GM19238 (cell line): ENCODE data around the gene DNAJC4.
A peak's percentile ranks its signal among the peaks of the same experiment; 100 is the strongest.

Experiments
- DNase-seq: peaks from one replicate; pipeline ENCODE4 v3.0.0; 2011; ENCODE audit warnings: low spot score; ENCODE audit not compliant: insufficient read length

The DNAJC4 gene

GRCh38 chr11:64258356-64258755, 28.0 kb downstream of the DNAJC4 start:
- no peak for DNase-seq

GRCh38 chr11:64258946-64259532, 28.7 kb downstream of the DNAJC4 start:
- no peak for DNase-seq

- DNase-seq, result no peak
These were observed 29.3 kb downstream of the DNAJC4 start for GRCh38 chr11:64259533-64260067.

- DNase-seq, result no peak
These were observed 29.9 kb downstream of the DNAJC4 start for GRCh38 chr11:64260147-64260708.

- no peak for DNase-seq
These were observed 31.3 kb downstream of the DNAJC4 start for GRCh38 chr11:64261556-64262080.

GRCh38 chr11:64262271-64263002, 32.1 kb downstream of the DNAJC4 start:
- DNase-seq, result no peak

GRCh38 chr11:64263021-64263946, 32.9 kb downstream of the DNAJC4 start:
- no peak for DNase-seq

GRCh38 chr11:64263947-64264317, 33.6 kb downstream of the DNAJC4 start:
- DNase-seq, result no peak

- no peak for DNase-seq
These were observed 34.1 kb downstream of the DNAJC4 start for GRCh38 chr11:64264371-64264852.

- DNase-seq, result no peak
These were observed 35.1 kb downstream of the DNAJC4 start for GRCh38 chr11:64265176-64266160.

GRCh38 chr11:64266339-64266738, 36.0 kb downstream of the DNAJC4 start:
- DNase-seq, result no peak

- no peak for DNase-seq
These were observed 37.0 kb downstream of the DNAJC4 start for GRCh38 chr11:64267207-64267945.

GRCh38 chr11:64268025-64268892, 37.9 kb downstream of the DNAJC4 start:
- DNase-seq, result no peak

GRCh38 chr11:64268893-64269539, 38.7 kb downstream of the DNAJC4 start:
- no peak for DNase-seq

- peak; percentile 87 for DNase-seq
These were observed 39.3 kb downstream of the DNAJC4 start for GRCh38 chr11:64269540-64270220.

GRCh38 chr11:64275031-64275800, 44.9 kb downstream of the DNAJC4 start:
- no peak for DNase-seq
